Measurements from ENCODE around the gene TBC1D22A. TPM values are rescaled to one million over a fixed set of nuclear protein-coding genes. Genes with fewer than 3 reads are reported as not detected.
A peak's percentile ranks its signal among the peaks of the same experiment; 100 is the strongest.

The TBC1D22A gene
- total RNA-seq, 1 donor from 2014 or later: 23.2 TPM

DNA sequence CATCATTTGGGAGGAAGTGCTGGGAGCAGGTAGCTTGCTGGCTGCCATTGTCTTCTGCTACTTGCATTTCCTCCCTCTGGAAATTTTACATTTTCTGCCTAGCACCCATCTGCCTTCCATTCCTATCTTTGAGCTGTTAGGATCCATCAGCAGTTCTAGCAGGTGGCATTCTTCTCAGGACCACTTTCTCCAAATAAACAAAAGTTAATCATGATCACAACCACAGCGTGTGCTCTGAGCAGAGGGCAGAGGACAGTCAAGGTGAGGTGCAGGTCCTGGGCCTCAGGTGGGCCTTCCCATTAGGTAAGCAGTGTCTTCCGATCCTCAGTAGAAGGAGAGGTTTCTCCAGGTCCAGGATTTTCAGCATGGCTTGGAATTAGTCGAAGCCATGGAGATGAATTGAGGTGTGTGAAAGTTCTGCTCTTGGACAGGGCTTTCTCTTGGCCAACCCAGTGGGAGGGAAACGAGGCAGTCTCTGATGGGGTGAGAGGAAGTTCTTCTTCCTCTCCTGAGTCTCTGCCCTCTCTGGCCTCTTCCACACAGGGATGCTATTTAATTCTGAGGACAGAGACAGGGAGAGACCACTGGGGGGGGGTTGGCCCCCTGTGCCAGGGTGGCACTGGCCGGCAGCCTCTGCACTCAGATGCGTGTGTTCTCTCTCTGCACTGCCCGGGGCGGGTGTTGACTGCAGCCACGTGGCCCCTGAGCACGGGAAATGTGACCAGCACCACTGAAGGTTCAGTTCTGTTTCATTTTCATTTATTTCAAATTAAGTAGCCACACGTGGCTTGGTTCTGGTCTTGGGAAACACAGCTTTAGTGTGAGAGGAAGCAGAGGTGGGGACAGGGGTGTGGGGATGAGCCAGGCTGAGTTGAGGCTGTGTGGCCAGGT, 170.8 kb downstream of the TBC1D22A start:
- no peaks in the 10 kb centered on the region for H3K27me3 Mint-ChIP-seq
- no peak overlapping the region for H3K27ac Mint-ChIP-seq
- no peak for TF ChIP-seq CTCF (IDR thresholded peaks at IDR 0.05; ENCODE audit: unreplicated experiment)
- no peak for DNase-seq (ENCODE audit: low spot score, unreplicated experiment)
- H3K9me3 Mint-ChIP-seq (ENCODE audit: low read depth): no peaks in the 10 kb centered on the region
- H3K36me3 Mint-ChIP-seq (ENCODE audit: insufficient read depth): peaks cover 12% of the 10 kb centered on the region
- no peak overlapping the region for H3K4me3 Mint-ChIP-seq (ENCODE audit: low read depth)
- peaks cover 16% of the 10 kb centered on the region for H3K4me1 Mint-ChIP-seq (ENCODE audit: low read depth)

- Mint-ChIP-seq H3K36me3 (ENCODE audit: insufficient read depth) (peaks cover 12% of the 10 kb centered on the region), H3K27ac (peak overlapping the region; percentile 47), H3K4me3 (ENCODE audit: low read depth) (no peak overlapping the region)
Measured at GRCh38 chr22:46934172-46934745, 171.8 kb downstream of the TBC1D22A start.

GRCh38 chr22:46934746-46935491, 172.5 kb downstream of the TBC1D22A start:
- peaks cover 15% of the 10 kb centered on the region for H3K36me3 Mint-ChIP-seq (ENCODE audit: insufficient read depth)
- H3K27me3 Mint-ChIP-seq: no peaks in the 10 kb centered on the region
- no peak for TF ChIP-seq CTCF (IDR thresholded peaks at IDR 0.05; ENCODE audit: unreplicated experiment)
- no peak overlapping the region for H3K4me3 Mint-ChIP-seq (ENCODE audit: low read depth)
- H3K4me1 Mint-ChIP-seq (ENCODE audit: low read depth): peaks cover 16% of the 10 kb centered on the region
- no peaks in the 10 kb centered on the region for H3K9me3 Mint-ChIP-seq (ENCODE audit: low read depth)
- DNase-seq (ENCODE audit: low spot score, unreplicated experiment): no peak
- peak overlapping the region; percentile 76 for H3K27ac Mint-ChIP-seq

More at GRCh38 chr22:46934172-46934745, 171.8 kb downstream of the TBC1D22A start:
- Mint-ChIP-seq H3K4me1 (ENCODE audit: low read depth) (peaks cover 16% of the 10 kb centered on the region), H3K9me3 (ENCODE audit: low read depth) (no peaks in the 10 kb centered on the region), H3K27me3 (no peaks in the 10 kb centered on the region)
- DNase-seq (ENCODE audit: low spot score, unreplicated experiment): no peak
- no peak for TF ChIP-seq CTCF (IDR thresholded peaks at IDR 0.05; ENCODE audit: unreplicated experiment)

DNA sequence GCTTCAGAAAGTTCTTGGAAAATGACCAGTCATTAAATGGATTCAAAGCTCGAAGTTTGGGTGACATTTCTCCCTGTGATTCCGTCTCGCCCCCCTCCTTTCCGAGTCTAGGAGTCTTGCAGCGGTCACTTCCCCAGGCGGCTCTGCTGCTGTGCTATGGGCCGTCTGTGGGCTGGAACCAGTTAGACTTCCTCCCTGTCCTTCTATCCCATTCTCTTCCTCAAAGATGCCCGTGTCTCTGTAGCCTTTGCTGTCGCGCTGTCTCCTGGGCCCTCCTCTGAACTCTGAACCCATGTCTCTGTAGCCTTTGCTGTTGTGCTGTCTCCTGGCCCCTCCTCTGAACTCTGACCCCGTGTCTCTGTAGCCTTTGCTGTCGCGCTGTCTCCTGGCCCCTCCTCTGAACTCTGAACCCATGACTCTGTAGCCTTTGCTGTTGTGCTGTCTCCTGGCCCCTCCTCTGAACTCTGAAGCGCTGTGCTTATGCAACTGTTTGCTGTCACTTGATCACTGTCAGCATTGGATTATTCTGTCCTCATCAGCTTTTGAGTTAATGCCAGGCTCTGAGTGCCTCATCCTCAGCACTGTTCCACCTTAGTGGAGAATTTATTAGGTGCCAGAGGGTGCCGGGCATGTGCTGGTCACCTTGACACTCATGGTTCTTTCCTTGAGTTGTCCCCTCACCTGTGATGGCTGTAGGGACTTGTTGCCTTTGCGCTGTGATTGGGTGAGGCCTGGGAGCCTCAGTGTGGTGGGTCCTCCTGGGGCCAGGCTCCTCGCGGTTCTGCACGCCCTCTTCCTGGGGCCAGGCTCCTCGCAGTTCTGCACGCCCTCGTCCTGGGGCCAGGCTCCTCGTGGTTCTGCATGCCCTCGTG, 173.3 kb downstream of the TBC1D22A start:
- H3K27ac Mint-ChIP-seq: peak overlapping the region; percentile 76
- peaks cover 12% of the 10 kb centered on the region for H3K36me3 Mint-ChIP-seq (ENCODE audit: insufficient read depth)
- H3K27me3 Mint-ChIP-seq: no peaks in the 10 kb centered on the region
- H3K4me3 Mint-ChIP-seq (ENCODE audit: low read depth): no peak overlapping the region
- H3K4me1 Mint-ChIP-seq (ENCODE audit: low read depth): peaks cover 16% of the 10 kb centered on the region
- no peaks in the 10 kb centered on the region for H3K9me3 Mint-ChIP-seq (ENCODE audit: low read depth)
- TF ChIP-seq CTCF (IDR thresholded peaks at IDR 0.05; ENCODE audit: unreplicated experiment): no peak
- no peak for DNase-seq (ENCODE audit: low spot score, unreplicated experiment)

Measured in progenitor cell of endocrine pancreas (in vitro differentiated cells).